Measurements from ENCODE around the gene CMTR1.

The CMTR1 gene

GRCh38 chr6:37514321-37514771 lies 81.3 kb downstream of the CMTR1 start:
- no peak for DNase-seq

GRCh38 chr6:37514837-37515236 lies 81.8 kb downstream of the CMTR1 start:
- DNase-seq, result no peak

GRCh38 chr6:37515712-37516075 lies 82.7 kb downstream of the CMTR1 start:
- no peak for DNase-seq

GRCh38 chr6:37516076-37516919 lies 83.3 kb downstream of the CMTR1 start:
- DNase-seq, result peak; percentile 57

- no peak for DNase-seq
These were observed 83.9 kb downstream of the CMTR1 start for GRCh38 chr6:37516920-37517405.

- no peak for DNase-seq
These were observed 84.4 kb downstream of the CMTR1 start for GRCh38 chr6:37517411-37517812.

- DNase-seq, result no peak
These were observed 85.1 kb downstream of the CMTR1 start for GRCh38 chr6:37518116-37518515.

GRCh38 chr6:37519461-37519860 lies 86.4 kb downstream of the CMTR1 start:
- no peak for DNase-seq

- no peak for DNase-seq
These were observed 87.9 kb downstream of the CMTR1 start for GRCh38 chr6:37520926-37521325.

GRCh38 chr6:37521674-37522073 lies 88.7 kb downstream of the CMTR1 start:
- no peak for DNase-seq

GRCh38 chr6:37522836-37523235 lies 89.8 kb downstream of the CMTR1 start:
- no peak for DNase-seq

GRCh38 chr6:37523412-37523811 lies 90.4 kb downstream of the CMTR1 start:
- no peak for DNase-seq

GRCh38 chr6:37524025-37524969 lies 91.3 kb downstream of the CMTR1 start:
- no peak for DNase-seq

GRCh38 chr6:37524970-37525318 lies 91.9 kb downstream of the CMTR1 start:
- DNase-seq, result no peak

- DNase-seq, result no peak
These were observed 92.7 kb downstream of the CMTR1 start for GRCh38 chr6:37525460-37526357.

GRCh38 chr6:37528541-37528940 lies 95.5 kb downstream of the CMTR1 start:
- DNase-seq, result no peak

- DNase-seq, result no peak
These were observed 97.3 kb downstream of the CMTR1 start for GRCh38 chr6:37530297-37530696.

GRCh38 chr6:37531026-37531425 lies 98.0 kb downstream of the CMTR1 start:
- DNase-seq, result no peak
